ENCODE results near the gene PSTK.

DNA sequence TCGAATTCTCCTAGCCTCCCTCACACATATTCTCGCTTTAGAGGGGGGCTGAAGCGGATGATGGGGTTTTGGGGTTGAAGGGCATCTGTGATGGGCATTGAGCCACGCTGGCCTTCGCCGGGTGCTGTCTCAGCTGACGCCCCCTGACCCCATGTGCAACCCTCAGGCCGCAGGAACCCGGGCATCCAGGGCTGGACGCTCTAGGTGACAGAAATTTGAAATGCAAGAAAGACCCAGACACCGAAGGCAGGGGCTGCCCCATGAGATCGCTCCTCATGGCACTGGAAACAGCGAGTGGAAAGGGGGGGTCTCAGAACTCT, 25.5 kb upstream of the PSTK start:
- TF ChIP-seq POLR2A (IDR thresholded peaks at IDR 0.05) = no peak
- TF ChIP-seq, protein P1, sequence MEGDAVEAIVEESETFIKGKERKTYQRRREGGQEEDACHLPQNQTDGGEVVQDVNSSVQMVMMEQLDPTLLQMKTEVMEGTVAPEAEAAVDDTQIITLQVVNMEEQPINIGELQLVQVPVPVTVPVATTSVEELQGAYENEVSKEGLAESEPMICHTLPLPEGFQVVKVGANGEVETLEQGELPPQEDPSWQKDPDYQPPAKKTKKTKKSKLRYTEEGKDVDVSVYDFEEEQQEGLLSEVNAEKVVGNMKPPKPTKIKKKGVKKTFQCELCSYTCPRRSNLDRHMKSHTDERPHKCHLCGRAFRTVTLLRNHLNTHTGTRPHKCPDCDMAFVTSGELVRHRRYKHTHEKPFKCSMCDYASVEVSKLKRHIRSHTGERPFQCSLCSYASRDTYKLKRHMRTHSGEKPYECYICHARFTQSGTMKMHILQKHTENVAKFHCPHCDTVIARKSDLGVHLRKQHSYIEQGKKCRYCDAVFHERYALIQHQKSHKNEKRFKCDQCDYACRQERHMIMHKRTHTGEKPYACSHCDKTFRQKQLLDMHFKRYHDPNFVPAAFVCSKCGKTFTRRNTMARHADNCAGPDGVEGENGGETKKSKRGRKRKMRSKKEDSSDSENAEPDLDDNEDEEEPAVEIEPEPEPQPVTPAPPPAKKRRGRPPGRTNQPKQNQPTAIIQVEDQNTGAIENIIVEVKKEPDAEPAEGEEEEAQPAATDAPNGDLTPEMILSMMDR (IDR thresholded peaks at IDR 0.05) = no peak
